Mesothelial cell of epicardium (in vitro differentiated cells): Measurements from ENCODE around the gene RNASEH2A. TPM values are rescaled to one million over a fixed set of nuclear protein-coding genes. Genes with fewer than 3 reads are reported as not detected.
A peak's percentile ranks its signal among the peaks of the same experiment; 100 is the strongest.
"Not testable (repeated sequence)": the region's sequence is repeated elsewhere in the genome, so short reads cannot be mapped to it uniquely, and the experiment has no call there.

Experiments used
- DNase-seq, 2 experiments: peaks; one replicate each; pipeline ENCODE4 v3.0.0; 2021; ENCODE audit warnings: low spot score in 2 of 2; ENCODE audit not compliant: unreplicated experiment in 2 of 2
- H3K27ac Mint-ChIP-seq: 2 replicates; pipeline ENCODE4 v1.8.0; 2021; ENCODE audit warnings: mixed read lengths
- H3K27me3 Mint-ChIP-seq: 2 replicates; pipeline ENCODE4 v1.8.0; 2021; ENCODE audit warnings: low read depth, mixed read lengths
- H3K36me3 Mint-ChIP-seq: 2 replicates; pipeline ENCODE4 v1.8.0; 2021; ENCODE audit warnings: mixed read lengths
- H3K4me1 Mint-ChIP-seq: 2 replicates; pipeline ENCODE4 v1.8.0; 2021; ENCODE audit warnings: mixed read lengths
- H3K4me3 Mint-ChIP-seq: 2 replicates; pipeline ENCODE4 v1.8.0; 2021; ENCODE audit warnings: mild to moderate bottlenecking, moderate library complexity, mixed read lengths
- H3K9me3 Mint-ChIP-seq: 2 replicates; pipeline ENCODE4 v1.8.0; 2021; ENCODE audit warnings: mixed read lengths
- CTCF ChIP-seq: fragments of 200-600 bp; sonication (generic); IDR thresholded peaks from one replicate; pipeline ENCODE4 v1.5.0; 2021; ENCODE audit warnings: antibody characterized with exemption; ENCODE audit not compliant: unreplicated experiment
- total RNA-seq: library from RNA; stranded (reverse); gene quantifications from 3 replicates; pipeline ENCODE4 v1.2.1, GENCODE V29; 2021

The RNASEH2A gene
- total RNA-seq, 1 donor from 2014 or later: 22.7 TPM

- no peak for DNase-seq
- Mint-ChIP-seq H3K36me3 (peaks cover 3% of the 10 kb centered on the region), H3K4me1 (peaks cover 32% of the 10 kb centered on the region), H3K27ac (no peak overlapping the region), H3K27me3 (no peaks in the 10 kb centered on the region), H3K4me3 (no peak overlapping the region), H3K9me3 (no peaks in the 10 kb centered on the region)
- TF ChIP-seq CTCF: no peak
Measured at GRCh38 chr19:12804051-12804450, 2.3 kb upstream of the RNASEH2A start.

GRCh38 chr19:12815088-12815487 lies 8.7 kb downstream of the RNASEH2A start:
- H3K27me3 Mint-ChIP-seq: no peaks in the 10 kb centered on the region
- H3K9me3 Mint-ChIP-seq: no peaks in the 10 kb centered on the region
- H3K36me3 Mint-ChIP-seq: peaks cover 15% of the 10 kb centered on the region
- no peak for TF ChIP-seq CTCF
- no peak overlapping the region for H3K4me3 Mint-ChIP-seq
- DNase-seq: no peak
- H3K4me1 Mint-ChIP-seq: no peaks in the 10 kb centered on the region
- H3K27ac Mint-ChIP-seq: no peak overlapping the region

GRCh38 chr19:12817188-12817587 lies 10.8 kb downstream of the RNASEH2A start:
- not testable (repeated sequence) for H3K9me3 Mint-ChIP-seq, H3K4me3 Mint-ChIP-seq, DNase-seq, H3K4me1 Mint-ChIP-seq, H3K27me3 Mint-ChIP-seq, H3K27ac Mint-ChIP-seq
- H3K36me3 Mint-ChIP-seq: peaks cover 11% of the 10 kb centered on the region

- H3K36me3 Mint-ChIP-seq: peaks cover 10% of the 10 kb centered on the region
- not testable (repeated sequence) for H3K27me3 Mint-ChIP-seq
Measured at GRCh38 chr19:12817810-12818209, 11.4 kb downstream of the RNASEH2A start.

GRCh38 chr19:12821761-12822160 lies 15.4 kb downstream of the RNASEH2A start:
- H3K9me3 Mint-ChIP-seq: peaks cover 4% of the 10 kb centered on the region

More at GRCh38 chr19:12817810-12818209, 11.4 kb downstream of the RNASEH2A start:
- not testable (repeated sequence) for DNase-seq, H3K4me1 Mint-ChIP-seq, H3K27ac Mint-ChIP-seq, H3K4me3 Mint-ChIP-seq, H3K9me3 Mint-ChIP-seq

GRCh38 chr19:12825254-12826131 lies 19.1 kb downstream of the RNASEH2A start:
- no peak for DNase-seq

More at GRCh38 chr19:12821761-12822160, 15.4 kb downstream of the RNASEH2A start:
- Mint-ChIP-seq H3K27ac (no peak overlapping the region), H3K36me3 (no peaks in the 10 kb centered on the region), H3K4me1 (peaks cover 2% of the 10 kb centered on the region), H3K27me3 (peaks cover 18% of the 10 kb centered on the region), H3K4me3 (no peak overlapping the region)
- no peak for TF ChIP-seq CTCF
- no peak for DNase-seq

More at GRCh38 chr19:12825254-12826131, 19.1 kb downstream of the RNASEH2A start:
- H3K4me3 Mint-ChIP-seq: no peak overlapping the region
- TF ChIP-seq CTCF: peak; percentile 45
- peaks cover 55% of the 10 kb centered on the region for H3K27me3 Mint-ChIP-seq
- no peak overlapping the region for H3K27ac Mint-ChIP-seq
- H3K4me1 Mint-ChIP-seq: peaks cover 2% of the 10 kb centered on the region
- H3K9me3 Mint-ChIP-seq: peaks cover 4% of the 10 kb centered on the region
- H3K36me3 Mint-ChIP-seq: no peaks in the 10 kb centered on the region
